SW 1271 (cell line): Measurements from ENCODE around the gene BTG4.
A peak's percentile ranks its signal among the peaks of the same experiment; 100 is the strongest.

ENCODE experiments used
- DNase-seq, 2 experiments: peaks; one replicate each; lab custom pipeline; 2025; lab: John Stamatoyannopoulos, UW

BTG4 gene

DNA sequence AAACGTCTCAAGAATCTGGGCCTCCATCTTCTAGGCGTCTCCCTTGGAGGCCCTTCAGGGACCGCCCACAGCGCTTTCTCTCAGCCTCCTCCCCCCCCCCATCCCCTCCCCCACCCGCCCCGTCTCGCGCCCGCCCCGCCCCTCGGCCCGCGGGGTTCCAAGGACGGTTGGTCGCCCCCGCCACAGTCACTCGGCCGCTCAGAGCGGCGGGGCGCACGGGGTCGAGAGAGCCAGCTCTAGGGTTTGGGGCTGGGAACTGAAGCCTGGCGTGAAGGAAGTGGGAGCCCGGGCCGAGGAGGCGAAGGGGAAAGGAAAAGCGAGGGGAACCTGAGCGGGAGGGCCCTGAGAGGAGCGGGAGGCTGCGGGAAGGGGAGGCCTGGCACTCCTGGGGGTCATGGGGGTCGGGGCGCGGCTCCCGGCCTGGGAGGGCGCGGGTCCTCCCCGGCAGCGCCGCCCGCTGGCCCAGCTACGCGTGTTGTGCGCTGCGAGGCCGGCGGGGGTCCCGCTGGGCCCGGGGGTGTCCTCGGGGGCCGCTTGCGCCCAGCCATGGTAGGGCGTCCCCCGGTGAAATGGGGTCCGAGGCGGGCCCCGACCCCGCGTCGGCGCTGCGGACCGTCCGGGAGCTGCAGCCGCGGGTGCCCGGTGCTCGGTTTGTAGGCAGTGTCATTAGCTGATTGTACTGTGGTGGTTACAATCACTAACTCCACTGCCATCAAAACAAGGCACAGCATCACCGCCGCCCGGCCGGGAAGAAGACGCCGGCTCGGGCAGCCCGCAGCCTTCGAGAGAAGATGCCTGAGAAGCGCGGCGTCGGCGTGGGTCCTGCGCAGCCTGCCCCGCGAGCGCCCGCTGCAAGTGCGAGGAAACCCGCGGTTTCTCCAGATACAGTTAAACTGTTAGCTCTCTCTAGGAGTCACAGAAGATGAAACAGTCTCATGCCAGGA lies at the start of gene BTG4:
Gene BTG4 (minus strand): TSS at position 91 of the 944 bp plus-strand sequence. CDS start 13,610 bp downstream, outside the sequence.
- no peak for DNase-seq

DNA sequence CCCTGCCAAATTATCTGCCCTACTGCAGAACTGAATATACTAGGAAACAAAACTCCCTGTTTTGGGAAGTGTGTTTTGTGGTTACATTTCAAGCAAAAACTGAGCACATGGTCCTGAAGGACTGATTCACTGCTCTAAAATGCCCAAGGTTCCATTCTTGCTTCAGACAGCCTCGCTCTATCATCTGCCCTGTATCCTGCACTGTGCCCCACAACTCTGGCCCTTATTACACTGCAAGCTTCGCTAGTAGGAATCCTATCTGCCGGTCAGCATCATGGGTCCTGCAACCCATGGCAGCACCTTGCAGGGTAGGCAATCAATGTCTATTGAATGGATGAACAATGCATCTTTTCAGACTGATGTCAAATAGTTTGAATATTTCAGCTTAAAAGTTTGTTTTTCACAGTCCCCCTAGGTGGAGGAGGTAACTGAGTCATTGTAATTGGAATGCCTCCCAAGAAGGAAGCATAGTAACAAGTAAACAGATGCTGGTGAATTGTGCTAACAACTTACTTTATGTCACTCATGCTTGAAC lies 49.7 kb upstream of the BTG4 start:
- peak in 1 of 2 experiments; percentile 83 for DNase-seq

DNA sequence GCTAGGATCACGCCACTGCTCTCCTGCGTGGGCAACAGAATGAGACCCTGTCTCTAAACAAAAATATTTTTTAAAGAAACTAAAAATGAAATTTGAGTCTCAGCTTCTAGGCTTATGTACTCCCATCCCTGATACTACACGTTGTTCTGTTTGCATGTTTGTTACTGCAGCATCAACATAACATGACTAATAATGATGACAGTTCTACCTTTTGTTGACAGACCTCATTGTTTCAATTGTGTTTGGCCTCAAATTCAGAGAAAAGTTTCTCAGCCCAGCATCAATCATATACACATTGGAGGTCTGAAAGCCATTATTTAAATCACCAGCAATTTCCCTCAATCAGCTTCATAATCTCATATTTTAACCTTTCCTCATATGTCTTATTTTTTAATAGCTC lies 49.1 kb upstream of the BTG4 start:
- DNase-seq, result no peak

DNA sequence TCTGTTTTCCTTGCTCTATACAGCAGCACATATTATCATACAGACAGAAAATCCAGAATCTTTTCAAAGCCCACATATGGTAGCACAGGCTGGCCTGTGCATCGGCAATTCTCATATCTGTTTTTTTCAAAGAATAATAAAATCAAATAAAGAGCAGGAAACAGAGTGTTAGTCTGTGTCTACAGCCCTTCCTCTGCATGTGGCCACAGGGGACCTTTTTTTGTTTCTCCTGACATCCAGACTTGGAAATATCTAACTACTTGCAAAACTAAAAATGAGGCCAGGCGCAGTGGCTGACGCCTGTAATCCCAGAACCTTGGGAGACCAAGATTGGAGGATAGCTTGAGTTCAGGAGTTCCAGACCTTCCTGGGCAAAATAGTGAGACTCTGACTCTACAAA lies 48.6 kb upstream of the BTG4 start:
- DNase-seq, result no peak

GRCh38 chr11:111559800-111560464 lies 47.7 kb upstream of the BTG4 start:
- no peak for DNase-seq

DNA sequence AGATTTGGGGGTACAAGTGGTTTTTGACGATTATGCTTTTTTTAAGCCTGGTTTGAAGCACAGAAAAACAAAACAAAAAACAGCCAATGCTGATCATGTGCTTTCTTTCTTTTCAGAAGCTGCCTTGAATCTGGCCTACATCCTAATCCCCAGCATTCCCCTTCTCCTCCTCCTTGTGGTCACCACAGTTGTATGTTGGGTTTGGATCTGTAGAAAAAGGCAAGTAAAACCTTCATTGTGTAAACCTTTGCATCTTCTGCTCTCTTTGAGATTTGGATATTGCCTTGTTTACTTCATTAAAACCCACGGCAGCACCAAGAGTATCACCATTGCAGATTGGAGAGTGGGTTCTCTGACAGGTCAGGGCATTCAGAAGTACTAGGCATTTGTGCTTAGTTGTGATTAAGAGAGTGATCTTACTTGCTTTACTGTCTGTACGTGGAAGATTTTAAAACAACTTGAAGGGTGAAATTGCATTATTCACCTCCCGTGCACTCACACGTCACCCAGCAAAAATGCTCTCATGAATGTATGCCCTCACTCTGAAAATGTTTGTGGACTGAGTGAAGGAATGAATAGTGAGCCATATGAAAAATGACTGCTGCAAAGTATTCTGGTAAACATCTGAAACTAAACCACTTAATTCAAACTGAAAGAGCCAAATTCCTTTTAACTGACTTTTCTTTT lies 45.4 kb upstream of the BTG4 start:
- peak; percentile 30 to 35 for DNase-seq

GRCh38 chr11:111555255-111555654 lies 43.1 kb upstream of the BTG4 start:
- no peak for DNase-seq

DNA sequence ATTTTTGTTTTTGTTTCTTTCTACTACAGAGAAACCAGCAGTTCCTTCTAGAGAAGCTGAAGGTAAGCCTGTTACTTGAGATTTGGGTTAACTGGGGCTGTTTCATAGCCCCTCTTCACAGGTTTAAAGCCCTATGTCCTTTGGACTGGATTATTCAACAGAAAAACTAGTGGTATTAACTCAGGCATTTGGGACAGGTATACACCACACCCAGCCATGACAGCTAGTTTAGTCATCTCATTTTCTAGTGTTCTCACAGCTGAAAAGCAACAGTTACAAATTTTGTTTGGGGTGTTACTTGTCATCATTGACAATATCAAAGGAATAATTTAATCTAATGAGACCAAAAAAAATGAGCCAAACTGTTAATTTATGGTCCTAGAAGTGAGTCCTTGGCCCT lies 42.3 kb upstream of the BTG4 start:
- no peak for DNase-seq

- no peak for DNase-seq
Measured at GRCh38 chr11:111550258-111550657, 38.1 kb upstream of the BTG4 start.

GRCh38 chr11:111549869-111550203 lies 37.6 kb upstream of the BTG4 start:
- no peak for DNase-seq

GRCh38 chr11:111549196-111549868 lies 37.1 kb upstream of the BTG4 start:
- DNase-seq, result no peak

GRCh38 chr11:111548525-111548924 lies 36.3 kb upstream of the BTG4 start:
- no peak for DNase-seq

- DNase-seq, result no peak
Measured at GRCh38 chr11:111542606-111543275, 30.6 kb upstream of the BTG4 start.

- DNase-seq, result no peak
Measured at GRCh38 chr11:111541254-111542061, 29.3 kb upstream of the BTG4 start.

GRCh38 chr11:111540937-111541253 lies 28.7 kb upstream of the BTG4 start:
- no peak for DNase-seq

- DNase-seq, result no peak
Measured at GRCh38 chr11:111540114-111540936, 28.1 kb upstream of the BTG4 start, which contains the start of gene LAYN. Gene LAYN, plus strand, starts transcription at chr11:111540720. Its CDS starts 124 bp downstream, at chr11:111540844.

GRCh38 chr11:111539426-111540113 lies 27.4 kb upstream of the BTG4 start:
- no peak for DNase-seq

GRCh38 chr11:111538407-111539114 lies 26.4 kb upstream of the BTG4 start:
- no peak for DNase-seq
